ENCODE measurements around the gene C2CD2. TPM values are rescaled to one million over a fixed set of nuclear protein-coding genes. Genes with fewer than 3 reads are reported as not detected.

C2CD2 gene
- total and polyA plus RNA-seq, 2 of the 8 experiments (the other 6 are each of a cell fraction or from before 2014, with no cell fraction given): 10.4 to 13.0 TPM

GRCh38 chr21:41977034-41977950 is 23.5 kb upstream of the C2CD2 start:
- ChIA-PET CTCF (ENCODE audit: partially characterized antibody) (interaction anchor here (1.2 kb wide), 1 partner anchor 365 kb away, joined by 3 read pairs; no protein-coding TSS in a partner anchor), POLR2A (ENCODE audit: partially characterized antibody) (interaction anchor here (1.2 kb wide), 1 partner anchor 31 kb away, joined by 3 read pairs; no protein-coding TSS in a partner anchor)
- no peak overlapping the region for H3K23ac ChIP-seq (ENCODE audit: insufficient read length)
- H3K27ac ChIP-seq (ENCODE audit: low read depth, low read length): no peak overlapping the region
- no peak overlapping the region for H2AFZ ChIP-seq (ENCODE audit: low read length)
- H3K4me1 ChIP-seq (replicated peaks in 1 of 4; ENCODE audit: control insufficient read depth in 3 of 4, insufficient read depth in 4 of 4, low read length in 3 of 4): no peaks in the 10 kb centered on the region; a peak in 1 of 7 replicates
- no peak overlapping the region for H4K8ac ChIP-seq (ENCODE audit: extremely low read depth, insufficient read depth, low read length)
- peaks cover 0 to 7% of the 10 kb centered on the region in 2 experiments; a peak in 2 of 4 replicates for H3K9me3 ChIP-seq (ENCODE audit: insufficient read depth in 2 of 2, low read depth in 1 of 2, low read length in 1 of 2)
- no peaks in the 10 kb centered on the region for H3K79me1 ChIP-seq (ENCODE audit: low read depth, low read length)
- no peaks in the 10 kb centered on the region for H3K36me3 ChIP-seq (ENCODE audit: control insufficient read depth in 2 of 4, insufficient read depth in 4 of 4, low read length in 3 of 4)
- H4K91ac ChIP-seq (replicated peaks; ENCODE audit: insufficient read length, low read length): no peak overlapping the region
- H2AK5ac ChIP-seq (ENCODE audit: low read depth, low read length): no peak overlapping the region
- H3K4ac ChIP-seq (replicated peaks; ENCODE audit: insufficient read length, low read depth, low read length): no peak overlapping the region
- H2BK12ac ChIP-seq (ENCODE audit: low read depth, low read length): no peak overlapping the region; the same call in 1 of the 2 replicates
- WGBS, 2 experiments (ENCODE audit: extremely low coverage in 1 of 2, insufficient coverage in 1 of 2, insufficient read length in 1 of 2, insufficient replicate concordance in 2 of 2, low coverage in 1 of 2, low lambda C conversion rate in 2 of 2, missing lambda C conversion rate in 1 of 2): 91% methylated on average over 17 of the region's 17 CpGs; no CpG with 5 or more reads in 1 of the 2 experiments
- no peak overlapping the region for H3K14ac ChIP-seq (ENCODE audit: insufficient read length)
- H3K18ac ChIP-seq (ENCODE audit: extremely low read depth, low read length): no peak overlapping the region
- H3K4me3 ChIP-seq (ENCODE audit: extremely low read depth in 1 of 4, insufficient read depth in 2 of 4, low read depth in 3 of 4, low read length in 4 of 4): no peak overlapping the region
- H3K23me2 ChIP-seq (ENCODE audit: low read depth, low read length): no peaks in the 10 kb centered on the region
- H3K56ac ChIP-seq (replicated peaks; ENCODE audit: insufficient read length, low read depth, low read length): no peak overlapping the region
- no peak overlapping the region for H4K5ac ChIP-seq (ENCODE audit: insufficient read length, low read depth, low read length)
- H2BK120ac ChIP-seq (replicated peaks; ENCODE audit: low read depth, low read length): no peak overlapping the region
- no peaks in the 10 kb centered on the region for H3K79me2 ChIP-seq (ENCODE audit: control insufficient read depth in 1 of 2, insufficient read depth in 2 of 2, low read length in 2 of 2)
- no peak overlapping the region for H3K4me2 ChIP-seq (ENCODE audit: insufficient read depth in 1 of 2, low read depth in 2 of 2, low read length in 2 of 2)
- no peaks in the 10 kb centered on the region for H3K27me3 ChIP-seq (replicated peaks in 1 of 4; ENCODE audit: control insufficient read depth in 3 of 4, extremely low read depth in 1 of 4, insufficient read depth in 3 of 4, low read length in 3 of 4)
- no peak overlapping the region for H3K9ac ChIP-seq (replicated peaks in 1 of 4; ENCODE audit: extremely low read depth in 1 of 4, low read depth in 3 of 4, low read length in 3 of 4)
- H2BK15ac ChIP-seq (ENCODE audit: low read length): no peak overlapping the region
- H2BK5ac ChIP-seq (ENCODE audit: low read depth, low read length): no peak overlapping the region
- no peaks in the 10 kb centered on the region for H4K20me1 ChIP-seq (replicated peaks in 1 of 2; ENCODE audit: control insufficient read depth in 1 of 2, insufficient read depth in 2 of 2, low read length in 2 of 2)
- no peak overlapping the region for H2BK20ac ChIP-seq (ENCODE audit: low read length)
- DNase-seq (ENCODE audit: low read depth in 1 of 2, low spot score in 2 of 2) (peak in 1 of 2 experiments; percentile 35), FAIRE-seq (no peak)
- TF ChIP-seq SP4 (IDR thresholded peaks at IDR 0.05; ENCODE audit: low read length) (no peak), TEAD4 (IDR thresholded peaks at IDR 0.05; ENCODE audit: low read depth, low read length) (no peak), SIN3A (conservative IDR thresholded peaks at IDR 0.05 in 1 of 2, IDR thresholded peaks at IDR 0.05 in 1 of 2; ENCODE audit: low read depth in 1 of 2, low read length in 2 of 2) (no peak), EP300 (IDR thresholded peaks at IDR 0.05; ENCODE audit: borderline replicate concordance in 1 of 2, low read depth in 2 of 2, low read length in 2 of 2) (no peak), ZNF274 (IDR thresholded peaks at IDR 0.05; ENCODE audit: borderline replicate concordance, extremely low read depth, low read length) (no peak), CHD1 (IDR thresholded peaks at IDR 0.05; ENCODE audit: low read depth, low read length) (no peak), ATF3 (IDR thresholded peaks at IDR 0.05; ENCODE audit: insufficient read depth, low read depth, low read length) (no peak), FOSL1 (IDR thresholded peaks at IDR 0.05; ENCODE audit: insufficient read depth, low read depth, low read length) (no peak), ASH2L (IDR thresholded peaks at IDR 0.05; ENCODE audit: low read length) (no peak), RAD21 (IDR thresholded peaks at IDR 0.05 in 1 of 2, conservative IDR thresholded peaks at IDR 0.05 in 1 of 2; ENCODE audit: low read depth in 2 of 2, low read length in 2 of 2) (no peak), TBP (IDR thresholded peaks at IDR 0.05; ENCODE audit: low read depth, low read length) (no peak)
